GM23248 (cell line): ENCODE measurements around the gene ZBTB20.

Experiments
- EZH2 ChIP-seq: fragments of 200-600 bp; sonication (generic); IDR thresholded peaks from 2 replicates; pipeline ENCODE4 v1.6.1; 2018; ENCODE audit warnings: antibody characterized with exemption, mild to moderate bottlenecking; ENCODE audit not compliant: insufficient read depth, poor library complexity, severe bottlenecking
- EZH2phosphoT487 ChIP-seq: fragments of 200-600 bp; sonication (generic); IDR thresholded peaks from 2 replicates; pipeline ENCODE4 v1.6.1; 2018; ENCODE audit warnings: antibody characterized with exemption, moderate library complexity, mild to moderate bottlenecking, low read depth; ENCODE audit not compliant: insufficient read depth

DNA sequence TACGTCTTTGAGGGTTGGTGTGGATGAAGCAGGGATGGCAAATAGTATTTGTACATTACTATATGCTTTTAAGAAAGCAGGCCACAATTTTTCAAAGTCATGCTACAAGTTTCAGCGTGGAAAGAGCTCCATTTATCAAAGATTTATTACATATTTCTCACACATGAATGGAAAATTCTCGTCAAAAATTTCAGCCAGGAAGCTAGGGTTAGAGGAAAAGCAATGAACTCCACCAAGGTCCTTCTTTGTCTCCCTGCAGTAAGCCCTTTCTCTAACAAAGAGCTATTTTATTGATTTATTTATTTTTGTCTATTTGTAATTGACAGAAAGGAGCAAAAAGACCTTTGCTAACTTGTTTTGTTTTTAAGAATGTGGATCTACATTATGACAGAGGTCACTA is 7.5 kb upstream of the ZBTB20 start:
- TF ChIP-seq EZH2 (no peak), EZH2phosphoT487 (no peak)
